Coronary artery (tissue), 2 donors: Measurements from ENCODE around the gene PPT1.
"Not testable (repeated sequence)": the region's sequence is repeated elsewhere in the genome, so short reads cannot be mapped to it uniquely, and the experiment has no call there.

Experiments
- DNase-seq: peaks from one replicate; pipeline ENCODE4 v3.0.0-alpha.2; 2017; ENCODE audit warnings: low spot score
- H3K27ac ChIP-seq, 2 donors: fragments of 200-600 bp; sonication (generic); one replicate each; pipeline ENCODE4 v1.5.1; 2016 to 2019
- H3K4me3 ChIP-seq: fragments of 200-600 bp; sonication (generic); 2 replicates; pipeline ENCODE4 v1.5.1; 2016; ENCODE audit warnings: mild to moderate bottlenecking, moderate library complexity
- TF ChIP-seq, protein P1 (sequence below): fragments of 200-600 bp; sonication (generic); IDR thresholded peaks from one replicate; pipeline ENCODE4 v1.5.1; 2019; ENCODE audit warnings: antibody characterized with exemption

Gene PPT1

DNA sequence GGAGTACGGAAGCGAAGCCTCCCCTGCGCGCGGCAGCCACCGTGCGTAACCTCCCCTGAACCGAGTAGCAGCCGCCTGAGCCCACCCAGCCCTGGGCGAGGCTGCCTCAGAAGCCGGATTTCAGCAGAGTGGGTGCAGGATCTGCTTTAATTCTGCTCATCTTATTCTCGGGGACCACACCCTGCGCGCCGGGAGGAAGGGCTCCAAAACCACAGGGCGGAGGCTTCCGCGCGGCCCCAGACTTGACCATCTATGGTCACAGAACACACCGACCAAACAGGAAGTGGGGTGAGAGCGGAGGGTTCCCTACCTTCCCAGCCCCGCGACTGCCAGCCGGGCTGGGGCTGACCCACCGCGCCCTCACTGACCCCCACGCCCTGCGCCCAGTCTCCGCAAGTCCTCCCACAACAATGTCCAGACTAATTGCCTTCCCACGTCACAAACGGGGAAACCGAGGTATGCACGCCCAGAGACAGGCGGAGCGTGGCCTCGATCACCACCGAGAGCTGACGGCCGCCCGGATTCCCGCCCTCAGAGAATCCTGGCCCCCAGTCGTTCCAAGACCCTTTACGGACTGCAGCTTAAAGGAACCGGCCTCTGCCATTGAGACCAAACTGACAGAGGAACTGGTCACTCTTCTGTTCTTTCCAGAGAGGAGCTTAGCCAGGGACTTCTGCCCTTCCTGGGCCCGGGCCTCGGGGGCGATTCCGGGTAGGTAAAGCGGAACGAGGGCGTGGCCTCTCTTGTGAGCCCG is 57.1 kb downstream of the PPT1 start:
- DNase-seq, result peak; percentile 95
- peak overlapping the region; percentile 93 to 98 for H3K27ac ChIP-seq
- TF ChIP-seq, protein P1, sequence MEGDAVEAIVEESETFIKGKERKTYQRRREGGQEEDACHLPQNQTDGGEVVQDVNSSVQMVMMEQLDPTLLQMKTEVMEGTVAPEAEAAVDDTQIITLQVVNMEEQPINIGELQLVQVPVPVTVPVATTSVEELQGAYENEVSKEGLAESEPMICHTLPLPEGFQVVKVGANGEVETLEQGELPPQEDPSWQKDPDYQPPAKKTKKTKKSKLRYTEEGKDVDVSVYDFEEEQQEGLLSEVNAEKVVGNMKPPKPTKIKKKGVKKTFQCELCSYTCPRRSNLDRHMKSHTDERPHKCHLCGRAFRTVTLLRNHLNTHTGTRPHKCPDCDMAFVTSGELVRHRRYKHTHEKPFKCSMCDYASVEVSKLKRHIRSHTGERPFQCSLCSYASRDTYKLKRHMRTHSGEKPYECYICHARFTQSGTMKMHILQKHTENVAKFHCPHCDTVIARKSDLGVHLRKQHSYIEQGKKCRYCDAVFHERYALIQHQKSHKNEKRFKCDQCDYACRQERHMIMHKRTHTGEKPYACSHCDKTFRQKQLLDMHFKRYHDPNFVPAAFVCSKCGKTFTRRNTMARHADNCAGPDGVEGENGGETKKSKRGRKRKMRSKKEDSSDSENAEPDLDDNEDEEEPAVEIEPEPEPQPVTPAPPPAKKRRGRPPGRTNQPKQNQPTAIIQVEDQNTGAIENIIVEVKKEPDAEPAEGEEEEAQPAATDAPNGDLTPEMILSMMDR, result no peak
- H3K4me3 ChIP-seq, result peak overlapping the region; percentile 76

DNA sequence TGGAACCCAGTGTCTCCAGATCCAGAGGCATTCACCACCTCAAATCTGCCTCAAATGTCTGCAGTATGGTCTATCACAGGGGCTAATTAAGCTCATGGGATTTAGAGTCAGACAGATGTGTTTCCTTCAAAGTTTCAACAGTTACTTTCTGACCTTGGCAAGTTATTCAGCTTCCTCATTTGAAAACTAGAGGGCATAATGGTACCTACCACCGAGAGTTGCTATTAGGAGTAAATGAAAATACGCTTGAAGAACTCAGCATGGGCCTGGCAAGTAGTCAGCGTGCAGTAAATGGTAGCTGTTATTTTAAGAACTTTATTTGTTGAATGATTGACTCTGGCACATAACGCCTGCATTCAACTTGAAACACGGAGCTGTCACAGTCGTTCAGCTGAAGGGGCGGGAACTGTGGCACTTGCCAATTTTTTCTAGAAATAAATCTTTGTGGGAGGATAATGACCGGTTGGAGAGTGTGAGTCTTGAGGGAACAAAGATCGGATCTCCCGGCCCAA is 57.8 kb downstream of the PPT1 start:
- H3K27ac ChIP-seq, result peak overlapping the region; percentile 93 to 98
- no peak for DNase-seq
- TF ChIP-seq, protein P1, result no peak
- H3K4me3 ChIP-seq, result peak overlapping the region; percentile 76

DNA sequence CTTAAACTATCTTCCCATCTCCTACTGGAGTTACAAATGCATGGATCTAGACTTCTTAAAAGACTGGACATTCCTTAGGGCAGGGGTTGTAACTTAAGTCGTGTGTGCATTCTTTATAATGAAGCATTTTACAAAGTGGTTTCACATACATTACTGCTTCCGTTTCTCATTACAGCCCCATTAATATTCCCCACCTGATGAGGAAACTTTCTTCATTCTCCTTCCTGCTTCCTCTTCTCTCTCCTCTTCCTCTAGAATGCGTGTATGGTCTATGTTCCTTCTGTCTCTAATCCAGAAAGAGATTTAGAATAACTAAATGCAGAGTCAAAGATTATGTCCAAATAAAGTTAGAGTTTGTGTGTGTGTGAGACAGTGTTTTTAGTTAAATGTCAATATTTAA is 58.4 kb downstream of the PPT1 start:
- TF ChIP-seq, protein P1, result no peak
- H3K4me3 ChIP-seq, result peak overlapping the region; percentile 76
- H3K27ac ChIP-seq, result peak overlapping the region; percentile 93 to 98
- DNase-seq, result no peak

DNA sequence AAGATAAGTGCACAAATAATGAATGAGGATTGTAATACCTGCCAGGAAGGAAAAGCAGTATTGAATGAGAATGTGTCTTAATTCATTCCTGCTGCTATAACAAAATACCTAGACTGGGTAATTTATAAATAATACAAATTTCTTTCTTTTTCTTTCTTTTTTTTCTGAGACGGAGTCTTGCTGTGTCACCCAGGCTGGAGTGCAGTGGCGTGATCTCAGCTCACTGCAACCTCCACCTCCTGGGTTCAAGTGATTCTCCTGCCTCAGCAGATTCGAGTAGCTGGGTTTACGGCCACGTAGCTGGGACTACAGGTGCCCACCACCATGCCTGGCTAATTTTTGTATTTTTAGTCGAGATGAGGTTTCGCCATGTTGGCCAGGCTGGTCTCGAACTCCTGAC is 59.8 kb downstream of the PPT1 start:
- DNase-seq, H3K4me3 ChIP-seq: not testable (repeated sequence)
- H3K27ac ChIP-seq, result peak overlapping the region; percentile 70 to 84

DNA sequence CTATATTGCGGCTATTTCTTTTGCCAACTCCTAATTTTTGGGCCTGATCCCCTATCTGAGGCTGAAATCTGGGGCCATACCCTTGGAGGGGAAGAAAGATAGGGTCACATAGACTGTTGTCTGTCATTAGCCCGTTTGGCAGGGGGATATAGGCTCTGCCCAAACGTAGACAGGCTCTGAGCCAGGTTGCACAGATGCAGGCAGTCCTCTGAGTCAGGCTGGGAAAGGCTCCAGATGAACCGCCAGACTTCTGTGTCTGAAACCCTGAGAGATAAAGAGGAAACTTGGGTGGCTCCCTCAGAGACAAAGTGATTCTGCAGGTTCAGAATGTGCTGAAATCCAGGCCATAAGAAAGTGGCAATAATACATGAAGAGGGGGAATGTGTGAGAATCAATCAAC is 60.5 kb downstream of the PPT1 start:
- Histone ChIP-seq H3K4me3 (no peak overlapping the region), H3K27ac (peak overlapping the region; percentile 70 to 84)
- peak; percentile 82 for DNase-seq
- TF ChIP-seq, protein P1, result no peak

DNA sequence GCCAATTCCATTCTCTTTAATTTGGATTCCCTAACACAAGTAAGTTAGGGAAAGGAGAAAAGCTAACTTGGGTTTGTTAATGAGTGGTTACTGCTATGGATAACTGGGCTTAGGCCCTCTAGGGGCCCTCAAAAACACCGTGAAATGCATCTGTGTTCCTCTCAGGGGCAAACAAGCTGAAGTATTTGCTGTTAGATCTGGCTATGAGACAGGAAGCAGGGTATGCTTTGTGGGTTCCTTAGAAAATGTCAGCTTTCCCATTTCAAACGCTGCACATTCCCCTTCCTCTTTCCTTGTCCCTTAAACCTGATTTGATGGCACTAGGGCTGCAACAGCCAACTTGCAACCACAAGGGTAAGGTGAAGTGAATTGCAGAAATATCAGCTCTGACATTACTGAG is 62.2 kb downstream of the PPT1 start:
- no peak for DNase-seq
- TF ChIP-seq, protein P1, result no peak
- Histone ChIP-seq H3K27ac (peak overlapping the region in 1 of 2 donors; percentile 39), H3K4me3 (no peak overlapping the region)

DNA sequence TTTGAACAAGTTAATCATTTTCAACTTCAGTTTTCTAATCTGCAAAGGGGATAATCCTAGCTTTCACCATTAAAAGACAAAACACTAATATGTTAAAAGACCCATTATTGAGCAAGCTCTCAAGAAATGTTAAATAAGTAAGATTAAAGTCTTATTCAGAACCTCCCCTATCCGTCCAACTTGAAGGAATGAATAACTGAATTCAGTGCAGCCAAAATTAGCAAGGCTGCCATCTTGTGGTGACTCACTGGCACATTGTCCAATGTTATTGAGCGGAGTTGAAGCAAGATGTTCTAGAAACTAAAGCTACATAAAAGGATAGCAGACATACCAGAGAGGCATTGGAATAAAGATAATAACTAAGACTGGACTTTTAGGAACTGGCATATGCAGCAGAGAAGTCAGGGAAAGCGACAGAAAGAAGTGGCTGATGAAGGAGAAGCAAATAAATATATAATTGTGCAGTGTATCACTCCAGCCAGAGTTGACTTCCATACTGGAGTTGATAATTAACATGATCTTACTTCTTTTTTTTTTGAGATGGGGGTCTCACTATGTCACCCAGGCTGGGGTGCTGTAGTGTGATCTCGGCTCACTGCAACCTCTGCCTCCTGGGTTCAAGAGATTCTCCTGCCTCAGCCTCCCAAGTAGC is 64.7 kb downstream of the PPT1 start:
- Histone ChIP-seq H3K4me3 (no peak overlapping the region), H3K27ac (no peak overlapping the region)
- DNase-seq, result no peak
- TF ChIP-seq, protein P1, result peak; percentile 56
